ENCODE measurements around the gene FOSB. TPM values are rescaled to one million over a fixed set of nuclear protein-coding genes. Genes with fewer than 3 reads are reported as not detected.

Gene FOSB
- total RNA-seq, 1 experiment from 2014 or later: 1.7 TPM

GRCh38 chr19:45467115-45467455 is 711 bp upstream of the FOSB start:
- H4K5ac ChIP-seq (ENCODE audit: insufficient read length, low read depth, low read length): no peak overlapping the region
- H3K9me3 Mint-ChIP-seq: no peaks in the 10 kb centered on the region; a peak in 1 of 5 replicates
- H3K4ac ChIP-seq (ENCODE audit: low read depth, low read length): peak overlapping the region; percentile 87; the same call in 1 of the 2 replicates
- peak overlapping the region; percentile 42 for H3K9ac ChIP-seq (ENCODE audit: extremely low read depth, insufficient read length, low read length)
- H3K23ac ChIP-seq (ENCODE audit: insufficient read length, low read depth, low read length): no peak overlapping the region
- H3K23me2 ChIP-seq (ENCODE audit: insufficient read length, low read depth, low read length, poor library complexity, severe bottlenecking): peaks cover 19% of the 10 kb centered on the region
- DNase-seq: no peak
- H3T11ph ChIP-seq (ENCODE audit: low read length): peak overlapping the region; percentile 89
- 0 out of 2 replicates have a peak overlapping the region, but pooled peaks have one; percentile 42 for H2BK15ac ChIP-seq (ENCODE audit: low read depth, low read length)
- H3K9me3 ChIP-seq (ENCODE audit: control insufficient read depth, low read depth, low read length): no peaks in the 10 kb centered on the region
- peak overlapping the region; percentile 88; the same call in 1 of the 2 replicates for H3K14ac ChIP-seq (ENCODE audit: insufficient read depth, low read length)
- H3K79me2 ChIP-seq (ENCODE audit: insufficient read depth, low read length): no peaks in the 10 kb centered on the region
- no peaks in the 10 kb centered on the region; the same call in 1 of the 2 replicates for H3K27me3 ChIP-seq (ENCODE audit: insufficient read depth, low read length)
- no peak overlapping the region for H3K27ac ChIP-seq (ENCODE audit: insufficient read length, low read depth, low read length)
- H2BK20ac ChIP-seq (ENCODE audit: low read depth, low read length, poor library complexity, severe bottlenecking): peak overlapping the region; percentile 95
- H2BK5ac ChIP-seq (ENCODE audit: insufficient read length, low read length): no peak overlapping the region
- H3K36me3 Mint-ChIP-seq (ENCODE audit: insufficient read depth in 1 of 3, low read depth in 3 of 3): peaks cover 0 to 7% (median 0%) of the 10 kb centered on the region in 3 experiments; a peak in 1 of 7 replicates
- H3K18ac ChIP-seq (ENCODE audit: insufficient read length, low read depth, low read length): peak overlapping the region; percentile 86
- WGBS (ENCODE audit: extremely low coverage, insufficient read length, low lambda C conversion rate): no CpG with 5 or more reads among the region's 11 CpGs
- TF ChIP-seq CTCF (conservative IDR thresholded peaks at IDR 0.05): no peak
- peak overlapping the region; percentile 93 for H2BK12ac ChIP-seq (ENCODE audit: insufficient read length, low read depth, low read length)
- no peak overlapping the region for H4K91ac ChIP-seq (ENCODE audit: insufficient read length, low read depth, low read length)
- H2AK5ac ChIP-seq (ENCODE audit: insufficient read length, low read length): no peak overlapping the region
- peak overlapping the region; percentile 80 to 92 for H3K4me3 Mint-ChIP-seq
- H3K4me1 Mint-ChIP-seq: peaks cover 17 to 42% of the 10 kb centered on the region in 2 experiments
- no peaks in the 10 kb centered on the region for H3K79me1 ChIP-seq (ENCODE audit: insufficient read depth, low read depth, low read length, poor library complexity, severe bottlenecking)
- H4K20me1 ChIP-seq (ENCODE audit: control insufficient read depth, insufficient read depth, insufficient read length): no peaks in the 10 kb centered on the region
- peak overlapping the region; percentile 7 to 89 (median 49); a peak in 4 of 7 replicates for H3K27ac Mint-ChIP-seq
- H2AFZ ChIP-seq (ENCODE audit: low read length): peak overlapping the region; percentile 27
- H2BK120ac ChIP-seq (ENCODE audit: low read depth, low read length, poor library complexity, severe bottlenecking): peak overlapping the region; percentile 84
- H4K8ac ChIP-seq (replicated peaks; ENCODE audit: insufficient read length, low read depth, low read length): no peak overlapping the region
- no peak overlapping the region for H3K56ac ChIP-seq (ENCODE audit: insufficient read length, low read depth, low read length)
- no peaks in the 10 kb centered on the region for H3K4me1 ChIP-seq (ENCODE audit: insufficient read depth, low read length)
- H3K27me3 Mint-ChIP-seq (ENCODE audit: low read depth): peaks cover 23% of the 10 kb centered on the region
- H3K4me2 ChIP-seq (ENCODE audit: insufficient read depth, insufficient read length, low read length): peak overlapping the region; percentile 84

Measured in H9 (cell line).